Measurements from ENCODE around the gene RAB3B. TPM values are rescaled to one million over a fixed set of nuclear protein-coding genes. Genes with fewer than 3 reads are reported as not detected.
A peak's percentile ranks its signal among the peaks of the same experiment; 100 is the strongest.

Gene RAB3B
- total and polyA plus RNA-seq, 9 of the 15 experiments (the other 6 are each of a cell fraction or from before 2014, with no cell fraction given), result 0.07 to 0.47 (median 0.27) TPM

DNA sequence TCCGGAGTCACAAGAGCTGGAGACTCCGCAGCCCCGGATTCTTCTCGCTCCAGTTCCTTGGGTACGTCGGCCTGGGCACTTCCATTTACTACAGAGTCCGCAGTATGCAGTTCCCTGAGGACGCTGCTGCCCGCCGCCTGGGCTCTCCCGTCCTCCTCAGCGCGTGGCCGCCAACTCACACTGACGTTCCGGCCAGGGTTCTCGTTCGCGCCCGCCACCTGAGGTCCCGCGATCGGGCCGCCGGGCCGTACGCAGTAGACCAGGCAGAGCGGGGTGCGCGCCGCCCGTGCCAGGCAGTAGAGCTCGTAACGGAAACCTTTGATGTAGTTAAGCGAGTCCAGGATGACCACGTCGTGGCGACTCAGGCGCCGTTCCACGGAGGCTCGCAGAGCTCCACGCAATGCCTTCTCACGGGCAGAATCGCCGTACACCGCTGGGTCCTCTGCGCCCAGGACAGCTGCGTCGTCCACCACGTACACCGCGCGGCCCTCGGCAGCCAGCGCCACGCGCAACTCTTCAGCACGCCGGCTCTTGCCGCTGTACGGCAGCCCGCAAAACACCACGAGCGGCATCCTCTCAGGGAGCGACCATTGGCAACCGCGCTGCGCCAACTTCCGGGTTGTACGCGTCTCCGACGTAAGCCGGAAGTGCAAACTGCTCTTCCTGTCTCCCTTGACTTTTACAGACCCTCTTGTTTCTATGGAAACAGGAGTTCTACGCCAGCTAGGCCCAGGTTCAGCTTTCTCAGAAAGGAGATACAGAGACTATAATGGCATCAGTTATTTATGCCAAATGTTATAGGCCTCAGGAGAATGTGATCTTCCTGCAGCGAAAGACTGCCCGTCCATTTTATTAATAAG is 42.9 kb upstream of the RAB3B start, which contains the start of gene KTI12 (continued):
- TF ChIP-seq CUX1 (CRISPR knock-in tag; IDR thresholded peaks at IDR 0.05) (no peak), ZNF232 (CRISPR knock-in tag; IDR thresholded peaks at IDR 0.05) (peak; percentile 81; the same call in 1 of the 2 replicates), TARDBP (IDR thresholded peaks at IDR 0.05) (peak; percentile 85), ZNF830 (CRISPR knock-in tag; IDR thresholded peaks at IDR 0.05) (no peak; the same call in 1 of the 2 replicates), FUS (optimal IDR thresholded peaks at IDR 0.05; ENCODE audit: low read depth, low read length) (peak; percentile 83), NRF1 (conservative IDR thresholded peaks at IDR 0.05 in 1 of 2, IDR thresholded peaks at IDR 0.05 in 1 of 2) (peak; percentile 53 to 69), DNMT1 (IDR thresholded peaks at IDR 0.05) (0 out of 2 replicates have a peak, but pooled peaks have one; percentile 94), HMGN3 (IDR thresholded peaks at IDR 0.05; ENCODE audit: borderline replicate concordance, extremely low read depth, insufficient read length, low read depth, low read length) (no peak), RBBP5 (IDR thresholded peaks at IDR 0.05; ENCODE audit: borderline replicate concordance, insufficient read depth, low read length, poor library complexity, severe bottlenecking) (peak; percentile 99), TSC22D4 (tag; IDR thresholded peaks at IDR 0.05) (no peak), CHD4 (IDR thresholded peaks at IDR 0.05; ENCODE audit: insufficient read depth, insufficient replicate concordance, low read depth, low read length, poor library complexity, severe bottlenecking) (no peak), ZKSCAN3 (CRISPR knock-in tag; IDR thresholded peaks at IDR 0.05) (no peak), LEF1 (IDR thresholded peaks at IDR 0.05) (peak; percentile 57), ZC3H11A (IDR thresholded peaks at IDR 0.05; ENCODE audit: low read depth, low read length) (no peak), RFX7 (CRISPR knock-in tag; IDR thresholded peaks at IDR 0.05) (no peak)
- TF ChIP-seq, protein P1, sequence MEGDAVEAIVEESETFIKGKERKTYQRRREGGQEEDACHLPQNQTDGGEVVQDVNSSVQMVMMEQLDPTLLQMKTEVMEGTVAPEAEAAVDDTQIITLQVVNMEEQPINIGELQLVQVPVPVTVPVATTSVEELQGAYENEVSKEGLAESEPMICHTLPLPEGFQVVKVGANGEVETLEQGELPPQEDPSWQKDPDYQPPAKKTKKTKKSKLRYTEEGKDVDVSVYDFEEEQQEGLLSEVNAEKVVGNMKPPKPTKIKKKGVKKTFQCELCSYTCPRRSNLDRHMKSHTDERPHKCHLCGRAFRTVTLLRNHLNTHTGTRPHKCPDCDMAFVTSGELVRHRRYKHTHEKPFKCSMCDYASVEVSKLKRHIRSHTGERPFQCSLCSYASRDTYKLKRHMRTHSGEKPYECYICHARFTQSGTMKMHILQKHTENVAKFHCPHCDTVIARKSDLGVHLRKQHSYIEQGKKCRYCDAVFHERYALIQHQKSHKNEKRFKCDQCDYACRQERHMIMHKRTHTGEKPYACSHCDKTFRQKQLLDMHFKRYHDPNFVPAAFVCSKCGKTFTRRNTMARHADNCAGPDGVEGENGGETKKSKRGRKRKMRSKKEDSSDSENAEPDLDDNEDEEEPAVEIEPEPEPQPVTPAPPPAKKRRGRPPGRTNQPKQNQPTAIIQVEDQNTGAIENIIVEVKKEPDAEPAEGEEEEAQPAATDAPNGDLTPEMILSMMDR (IDR thresholded peaks at IDR 0.05 in 2 of 3, conservative IDR thresholded peaks at IDR 0.05 in 1 of 3; ENCODE audit: insufficient read depth in 2 of 3, low read depth in 1 of 3, low read length in 3 of 3), result 0 out of 6 replicates have a peak, but pooled peaks of 1 of the 3 experiments have one; percentile 3
- TF ChIP-seq, protein P2, sequence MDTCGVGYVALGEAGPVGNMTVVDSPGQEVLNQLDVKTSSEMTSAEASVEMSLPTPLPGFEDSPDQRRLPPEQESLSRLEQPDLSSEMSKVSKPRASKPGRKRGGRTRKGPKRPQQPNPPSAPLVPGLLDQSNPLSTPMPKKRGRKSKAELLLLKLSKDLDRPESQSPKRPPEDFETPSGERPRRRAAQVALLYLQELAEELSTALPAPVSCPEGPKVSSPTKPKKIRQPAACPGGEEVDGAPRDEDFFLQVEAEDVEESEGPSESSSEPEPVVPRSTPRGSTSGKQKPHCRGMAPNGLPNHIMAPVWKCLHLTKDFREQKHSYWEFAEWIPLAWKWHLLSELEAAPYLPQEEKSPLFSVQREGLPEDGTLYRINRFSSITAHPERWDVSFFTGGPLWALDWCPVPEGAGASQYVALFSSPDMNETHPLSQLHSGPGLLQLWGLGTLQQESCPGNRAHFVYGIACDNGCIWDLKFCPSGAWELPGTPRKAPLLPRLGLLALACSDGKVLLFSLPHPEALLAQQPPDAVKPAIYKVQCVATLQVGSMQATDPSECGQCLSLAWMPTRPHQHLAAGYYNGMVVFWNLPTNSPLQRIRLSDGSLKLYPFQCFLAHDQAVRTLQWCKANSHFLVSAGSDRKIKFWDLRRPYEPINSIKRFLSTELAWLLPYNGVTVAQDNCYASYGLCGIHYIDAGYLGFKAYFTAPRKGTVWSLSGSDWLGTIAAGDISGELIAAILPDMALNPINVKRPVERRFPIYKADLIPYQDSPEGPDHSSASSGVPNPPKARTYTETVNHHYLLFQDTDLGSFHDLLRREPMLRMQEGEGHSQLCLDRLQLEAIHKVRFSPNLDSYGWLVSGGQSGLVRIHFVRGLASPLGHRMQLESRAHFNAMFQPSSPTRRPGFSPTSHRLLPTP (IDR thresholded peaks at IDR 0.05; ENCODE audit: borderline replicate concordance, extremely low read depth, insufficient read length), result no peak
